ENCODE measurements around the gene TMEM200A. TPM values are rescaled to one million over a fixed set of nuclear protein-coding genes. Genes with fewer than 3 reads are reported as not detected.

TMEM200A gene
- total RNA-seq, 1 donor from 2014 or later: 0.15 TPM

DNA sequence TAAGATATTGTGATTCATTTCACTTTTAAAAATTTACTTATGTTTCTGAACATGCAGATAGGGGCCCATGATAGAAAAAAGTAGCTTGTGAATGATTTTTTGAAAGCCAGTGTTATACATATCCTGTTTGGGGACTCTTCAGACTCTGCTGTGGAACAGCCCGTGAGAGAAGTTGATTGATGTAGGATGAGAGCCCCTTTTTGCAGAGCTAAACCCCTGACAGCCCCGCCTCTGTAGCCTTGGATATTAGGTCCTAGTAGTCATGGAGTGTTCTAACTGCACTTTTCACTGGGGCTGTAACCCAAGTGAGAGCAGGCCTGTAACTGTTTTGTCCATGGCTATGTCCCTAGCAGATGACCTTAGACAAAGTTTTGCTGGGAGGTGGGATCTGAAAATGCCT, 8.2 kb downstream of the TMEM200A start:
- intact Hi-C loops (cut with micrococcal nuclease): no loop called here
- no peak for ATAC-seq
- DNase-seq: no peak

DNA sequence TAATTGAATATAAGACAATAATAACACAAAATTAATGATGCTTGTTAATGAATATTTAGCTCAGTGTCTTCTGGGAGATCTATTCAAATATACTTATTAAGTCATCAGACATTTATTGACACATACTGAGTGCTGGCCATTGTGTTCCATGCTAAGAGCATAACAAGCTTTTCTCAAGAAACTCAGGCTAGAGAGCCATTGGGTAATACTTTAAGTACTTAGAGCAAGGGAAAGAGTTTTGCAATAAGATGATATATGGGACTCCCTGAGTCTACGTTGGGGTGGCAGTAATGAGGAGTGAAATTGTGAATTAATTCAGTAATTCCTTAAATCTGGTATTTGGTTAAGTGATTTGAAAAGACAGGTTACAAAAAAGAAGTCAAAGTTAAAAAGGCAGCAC, 11.1 kb downstream of the TMEM200A start:
- DNase-seq (no peak), ATAC-seq (no peak)
- intact Hi-C loops (cut with micrococcal nuclease): no loop called here

DNA sequence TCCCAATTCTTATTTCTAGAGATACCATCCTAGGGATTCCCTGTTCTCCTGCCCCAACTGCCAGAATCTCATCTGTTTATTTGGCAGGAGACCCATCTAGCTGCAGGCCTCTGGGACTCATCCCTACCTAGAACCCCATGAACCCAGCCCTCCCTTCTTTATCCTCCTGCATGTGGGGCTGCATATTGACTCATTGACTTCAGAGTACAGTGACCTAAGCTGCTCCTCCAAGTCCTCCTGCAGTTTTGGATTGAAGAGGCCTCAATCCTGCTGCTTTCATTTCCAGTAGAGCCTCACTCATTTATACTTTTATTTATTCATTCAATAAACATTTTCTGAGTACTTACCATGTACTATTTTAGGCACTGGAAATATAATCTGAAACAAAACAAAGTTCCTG, 11.6 kb downstream of the TMEM200A start:
- ATAC-seq (no peak), DNase-seq (no peak)
- intact Hi-C loops (cut with micrococcal nuclease): no loop called here

DNA sequence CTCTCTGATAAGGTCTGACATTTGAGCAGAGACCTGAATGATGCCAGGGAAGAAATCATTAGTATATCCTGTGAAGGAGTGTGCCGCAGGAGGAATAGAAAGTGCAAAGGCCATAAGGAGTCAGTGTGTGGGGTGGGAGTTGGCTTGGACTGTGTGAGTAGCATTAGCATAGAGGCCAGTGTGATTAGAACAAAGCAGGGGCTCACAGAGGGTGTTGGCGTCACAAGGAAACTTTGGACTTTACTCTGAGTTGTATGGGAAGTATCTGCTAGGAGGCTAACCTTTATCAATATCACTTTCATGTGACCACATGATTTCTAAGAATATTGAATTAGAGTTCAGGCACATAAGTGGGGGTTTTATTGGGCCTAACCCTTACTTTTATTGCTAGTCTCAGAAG, 12.1 kb downstream of the TMEM200A start:
- intact Hi-C loops (cut with micrococcal nuclease): no loop called here
- DNase-seq: no peak
- no peak for ATAC-seq

DNA sequence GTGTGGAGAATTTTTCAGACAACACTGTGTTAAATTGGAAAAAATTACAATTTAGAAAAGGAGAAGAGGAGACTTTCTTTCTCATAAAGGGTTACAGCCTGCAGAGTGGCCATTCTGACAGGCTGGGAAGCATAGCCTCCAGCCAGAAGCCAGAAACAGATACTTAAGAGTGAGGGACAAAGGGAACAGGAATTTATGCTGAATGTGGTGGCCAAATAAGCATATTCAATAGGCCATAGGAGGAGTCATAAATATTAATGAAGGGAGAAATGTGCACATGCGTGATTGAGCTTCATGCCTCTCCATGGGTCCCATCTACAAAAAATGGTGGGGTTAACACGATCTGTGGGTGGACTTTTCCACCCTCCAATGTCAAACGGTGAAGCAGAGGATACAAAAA, 13.4 kb downstream of the TMEM200A start:
- intact Hi-C loops (cut with micrococcal nuclease): no loop called here
- ATAC-seq: no peak
- DNase-seq: no peak

DNA sequence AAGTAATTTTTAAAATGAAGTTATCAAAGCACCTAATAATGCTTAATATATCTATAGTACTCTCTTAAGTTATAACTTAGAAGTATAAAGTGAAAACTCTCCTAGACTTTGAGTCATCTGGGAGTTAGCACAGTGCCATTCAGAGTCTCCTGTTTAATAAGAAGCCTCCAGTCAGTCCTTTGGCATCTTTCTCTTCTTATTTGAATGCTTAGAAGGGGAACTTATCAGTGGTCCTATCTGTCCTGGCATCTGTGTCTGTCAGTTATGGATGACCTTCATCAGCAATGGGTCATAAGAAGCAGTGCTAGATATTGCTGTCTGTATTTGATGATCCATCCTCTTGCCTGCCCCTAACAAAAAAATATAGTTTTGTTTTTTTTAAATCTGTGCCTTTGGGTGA, 15.2 kb downstream of the TMEM200A start:
- DNase-seq (no peak), ATAC-seq (no peak)
- intact Hi-C loops (cut with micrococcal nuclease): no loop called here

DNA sequence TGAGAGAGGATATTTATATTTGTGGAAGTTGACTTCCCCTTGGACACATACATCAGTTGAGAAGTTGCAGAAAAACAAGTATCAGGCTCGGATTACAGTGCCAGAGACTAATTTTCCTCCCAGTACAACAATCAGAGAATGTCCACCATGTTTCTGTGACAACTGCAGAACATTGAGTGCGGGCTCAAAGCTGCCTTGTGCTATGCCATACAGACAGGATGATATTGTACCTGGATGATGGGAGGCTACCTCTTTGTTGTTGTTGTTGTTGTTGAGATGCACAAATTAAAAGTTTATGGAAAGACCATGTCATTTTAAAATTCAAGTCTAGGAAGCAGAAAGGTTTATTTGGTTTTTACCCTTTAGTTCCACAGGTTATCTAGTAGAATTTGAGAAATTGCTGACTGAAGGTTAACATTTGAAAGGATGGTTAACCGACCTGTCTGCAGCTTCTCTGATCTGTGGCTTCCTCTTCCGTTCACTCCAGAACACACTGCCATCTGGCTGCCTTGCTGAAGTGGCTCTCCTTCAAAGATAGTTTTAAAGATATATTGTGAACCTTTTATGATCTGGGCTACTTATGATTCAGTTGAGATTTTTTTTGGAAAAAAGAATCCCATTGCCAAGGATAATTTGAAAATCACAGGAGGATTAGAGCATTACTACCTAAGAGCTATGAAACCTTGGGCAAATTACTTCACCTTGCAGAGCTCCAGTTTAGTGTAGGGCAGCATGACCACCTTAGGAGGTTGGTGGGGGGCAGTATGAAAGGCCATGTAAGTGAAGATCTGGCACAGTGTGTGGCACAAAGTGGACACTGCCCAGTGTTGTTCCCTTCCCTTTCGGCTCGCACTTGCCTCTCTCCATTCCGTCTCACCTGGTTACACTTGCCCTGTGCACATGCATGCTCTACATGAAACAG, 15.9 kb downstream of the TMEM200A start:
- DNase-seq (no peak), ATAC-seq (no peak)
- intact Hi-C loops (cut with micrococcal nuclease): no loop called here

DNA sequence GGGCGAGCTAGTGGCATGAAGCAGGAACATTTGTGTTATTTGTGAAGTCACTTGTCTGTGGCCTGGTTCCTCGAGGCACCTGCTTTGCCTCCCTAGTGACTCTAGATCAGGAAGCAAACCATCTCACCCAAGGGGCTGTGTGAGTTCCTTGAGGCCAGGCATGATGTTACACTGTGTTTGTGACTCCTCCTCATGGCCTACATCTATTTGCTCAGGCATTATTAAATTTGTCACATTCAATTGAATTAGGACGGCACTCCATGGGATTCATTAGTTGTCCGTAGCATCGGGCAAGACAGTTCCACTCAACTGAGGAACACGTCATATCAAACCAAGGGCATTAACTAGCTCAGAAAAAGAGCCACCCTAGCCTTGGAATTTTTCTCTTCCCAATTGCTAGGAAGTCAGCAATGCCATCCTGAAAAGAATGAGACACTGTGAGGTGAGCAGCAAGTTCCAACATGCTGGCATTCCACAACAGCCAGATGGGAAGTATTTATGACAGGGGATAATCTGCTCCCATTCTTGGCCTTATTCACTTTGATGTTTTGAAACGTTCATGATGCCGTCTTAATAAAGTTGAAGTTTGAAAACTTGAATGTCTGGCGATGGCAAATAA, 17.2 kb downstream of the TMEM200A start:
- DNase-seq (no peak), ATAC-seq (no peak)
- intact Hi-C loops (cut with micrococcal nuclease): no loop called here

DNA sequence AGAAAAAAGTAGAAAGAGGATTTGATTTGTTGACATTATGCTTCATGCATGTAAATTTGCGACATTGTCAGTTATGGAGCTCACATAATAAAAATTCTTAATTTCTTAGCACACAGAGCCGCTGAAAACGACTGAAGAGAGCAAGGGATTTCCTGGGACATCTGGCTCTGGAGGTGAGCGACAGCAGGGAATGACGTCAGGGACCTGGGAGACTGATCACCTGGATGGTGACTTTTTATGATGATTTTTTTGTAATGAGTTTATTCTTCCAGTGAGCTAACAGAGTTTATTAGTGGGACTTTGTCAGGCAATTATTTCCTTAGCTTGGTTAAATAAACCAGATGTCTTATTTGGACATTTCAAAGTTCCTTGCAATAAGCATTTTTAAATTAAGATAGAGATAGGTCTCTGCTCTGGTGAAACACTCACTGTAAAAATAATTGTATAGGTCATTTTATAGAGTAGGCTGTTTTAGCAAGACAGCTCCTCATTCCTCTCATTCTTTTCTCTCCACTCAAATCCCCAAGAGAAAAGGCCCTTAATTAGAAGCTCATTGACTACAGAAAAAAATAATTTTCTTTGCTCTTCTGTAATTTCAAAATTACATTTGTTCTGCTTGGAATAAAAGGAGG, 19.4 kb downstream of the TMEM200A start:
- ATAC-seq: no peak
- DNase-seq: no peak
- intact Hi-C loops (cut with micrococcal nuclease): no loop called here

DNA sequence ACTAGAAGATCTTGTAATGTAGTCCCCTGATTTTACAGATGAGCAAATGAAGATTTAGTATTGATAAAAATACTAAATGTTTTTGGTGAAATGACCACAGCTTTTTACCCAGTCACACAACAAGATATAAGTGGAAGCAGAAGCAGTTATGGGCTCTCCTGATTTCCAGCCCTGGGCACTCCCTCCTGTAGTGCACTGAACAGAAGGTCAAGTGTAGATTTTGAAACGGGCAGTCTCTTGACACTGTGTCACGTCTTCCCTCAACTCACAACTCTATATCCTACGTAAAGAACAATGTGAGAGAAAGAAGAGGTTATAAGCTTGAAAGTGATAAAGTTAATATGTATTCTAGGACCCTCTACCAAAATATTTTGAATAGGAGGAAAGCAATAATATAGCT, 23.3 kb downstream of the TMEM200A start:
- intact Hi-C loops (cut with micrococcal nuclease): no loop called here
- ATAC-seq (no peak), DNase-seq (no peak)

DNA sequence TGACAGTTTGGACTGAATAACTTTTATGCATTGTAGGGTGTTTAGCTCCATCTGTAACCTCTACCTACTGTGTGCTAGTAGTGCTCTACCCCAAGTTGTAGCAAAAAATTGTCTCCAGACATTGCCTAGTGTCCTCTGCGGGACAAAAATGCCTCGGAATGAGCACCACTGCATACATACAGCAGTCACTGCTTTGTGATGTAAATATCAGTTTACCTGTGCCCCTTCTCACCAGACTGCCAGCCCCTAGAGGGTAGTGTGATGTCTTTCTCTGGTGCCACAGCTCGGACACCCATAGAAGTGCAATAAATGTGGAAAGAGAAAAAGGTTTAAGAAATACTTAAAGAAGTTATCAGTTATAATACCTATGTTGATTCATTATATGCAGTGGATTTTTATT, 25.1 kb downstream of the TMEM200A start:
- intact Hi-C loops (cut with micrococcal nuclease): no loop called here
- ATAC-seq (no peak), DNase-seq (no peak)

DNA sequence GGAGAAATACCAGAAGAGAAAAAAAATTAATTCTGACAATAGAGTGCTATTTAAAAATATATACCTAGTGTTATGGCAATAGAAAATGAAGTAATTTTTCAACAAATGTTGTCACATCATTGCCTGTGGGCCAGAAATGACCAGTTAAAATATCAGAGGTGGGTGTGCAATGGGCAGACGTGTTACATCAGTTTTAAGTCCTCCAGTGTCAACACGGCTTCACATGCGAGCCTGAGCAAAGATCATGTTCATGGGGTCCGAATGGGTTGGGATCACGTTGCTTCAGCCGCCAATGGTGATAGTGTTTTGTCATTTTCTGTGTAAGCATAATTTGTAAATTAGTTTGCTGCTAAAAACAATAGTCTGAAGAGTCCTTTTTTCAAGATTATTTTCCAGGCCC, 27.5 kb downstream of the TMEM200A start:
- intact Hi-C loops (cut with micrococcal nuclease): no loop called here
- ATAC-seq (no peak), DNase-seq (no peak)

DNA sequence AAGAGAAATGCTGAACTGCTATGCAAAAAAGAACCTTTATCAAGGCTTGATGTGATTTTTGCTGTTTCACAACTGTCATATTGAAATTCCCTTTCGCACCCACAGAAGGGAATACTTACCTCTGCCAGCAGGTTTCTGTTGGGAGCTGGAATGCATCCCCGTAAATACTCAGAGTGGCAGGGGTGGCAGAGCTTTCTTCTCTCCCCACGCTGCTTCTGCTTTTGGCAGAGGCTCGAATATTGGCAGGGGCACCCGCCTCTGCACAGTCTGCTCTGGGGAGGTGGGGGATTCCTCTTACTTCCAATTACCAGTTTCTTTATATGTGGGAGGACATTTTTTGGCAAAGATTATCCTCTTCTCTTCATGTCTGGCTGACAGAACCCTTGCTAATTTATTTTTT, 28.4 kb downstream of the TMEM200A start:
- ATAC-seq (no peak), DNase-seq (no peak)
- intact Hi-C loops (cut with micrococcal nuclease): no loop called here

DNA sequence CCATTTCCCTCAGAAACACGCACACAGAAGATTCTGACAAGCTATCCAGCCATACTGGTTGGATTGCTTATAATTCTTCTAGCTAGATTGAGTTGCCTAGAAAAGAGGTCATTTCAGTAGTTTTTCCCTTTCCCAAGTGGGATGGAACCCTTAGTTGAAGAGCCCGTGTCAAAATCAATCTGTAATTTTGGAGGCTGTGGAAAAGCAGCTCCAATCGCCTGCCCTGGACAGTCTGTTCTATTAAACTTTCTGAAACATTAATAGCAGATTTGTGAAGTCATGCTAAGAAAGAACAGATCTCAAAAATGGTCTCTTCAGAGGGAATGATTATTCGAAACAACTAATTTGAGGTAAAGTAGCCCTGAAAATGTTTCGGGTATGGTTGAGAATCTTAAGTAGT, 29.3 kb downstream of the TMEM200A start:
- intact Hi-C loops (cut with micrococcal nuclease): no loop called here

DNA sequence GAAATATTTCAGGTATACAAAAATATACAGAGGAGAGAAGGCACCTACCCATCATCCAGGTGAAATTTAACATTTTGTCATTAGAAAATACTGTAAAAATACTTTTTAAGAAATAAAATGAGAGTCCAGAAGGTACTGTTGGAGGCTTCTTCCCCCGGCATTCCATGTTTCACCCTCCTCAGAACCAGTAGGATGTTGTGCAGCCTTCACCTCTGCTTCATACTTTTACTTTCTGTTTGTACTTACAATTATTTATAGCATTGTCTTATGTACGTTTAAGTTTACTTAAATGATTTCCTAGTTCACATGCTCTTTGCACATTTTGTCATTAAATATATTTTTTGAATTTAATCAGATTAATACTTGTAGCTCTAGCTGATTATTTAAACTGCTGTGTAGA, 30.9 kb downstream of the TMEM200A start:
- no peak for ATAC-seq

More for the DNA sequence above, 29.3 kb downstream of the TMEM200A start:
- DNase-seq: no peak
- ATAC-seq: no peak

DNA sequence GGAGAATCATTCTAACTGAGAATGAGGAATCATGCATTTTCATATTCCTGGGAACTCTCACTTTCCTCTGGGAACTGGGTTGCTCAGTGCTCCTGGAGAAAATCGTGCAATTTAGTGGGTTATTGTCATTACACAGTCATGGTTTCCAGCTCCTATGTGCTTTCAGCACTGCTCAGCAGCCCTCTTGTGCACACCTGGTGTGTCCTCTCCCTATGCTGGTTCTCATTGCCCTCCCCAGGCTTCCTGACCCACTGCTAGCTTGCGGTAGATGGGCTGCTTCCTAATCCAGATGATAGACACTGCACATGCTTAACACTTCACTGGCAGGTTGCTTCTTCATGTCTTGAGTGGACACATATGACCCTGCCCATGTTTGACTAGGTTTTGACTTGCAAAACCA, 39.7 kb downstream of the TMEM200A start:
- ATAC-seq (no peak), DNase-seq (no peak)
- intact Hi-C loops (cut with micrococcal nuclease): no loop called here

More for the DNA sequence above, 30.9 kb downstream of the TMEM200A start:
- no peak for DNase-seq
- intact Hi-C loops (cut with micrococcal nuclease): no loop called here

DNA sequence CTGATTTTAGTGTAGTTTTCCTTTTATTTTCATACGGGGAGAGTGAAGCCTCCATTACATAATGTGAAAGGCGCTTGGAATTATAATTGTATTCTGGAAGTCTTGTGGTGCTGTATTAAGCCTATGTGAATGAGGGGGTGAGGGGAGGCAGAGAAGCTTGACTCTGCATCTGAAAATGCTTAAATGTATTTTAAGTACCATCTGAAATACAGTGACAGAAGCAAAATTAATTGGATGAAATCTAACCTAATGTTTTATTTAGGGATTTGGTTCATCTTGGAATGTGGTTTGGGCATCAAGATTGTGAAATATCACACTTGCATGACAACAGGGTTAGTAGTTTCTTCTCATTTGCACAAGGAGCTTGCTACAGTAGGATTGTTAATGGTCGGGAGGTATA, 41.2 kb downstream of the TMEM200A start:
- DNase-seq: no peak
- intact Hi-C loops (cut with micrococcal nuclease): no loop called here
- no peak for ATAC-seq

DNA sequence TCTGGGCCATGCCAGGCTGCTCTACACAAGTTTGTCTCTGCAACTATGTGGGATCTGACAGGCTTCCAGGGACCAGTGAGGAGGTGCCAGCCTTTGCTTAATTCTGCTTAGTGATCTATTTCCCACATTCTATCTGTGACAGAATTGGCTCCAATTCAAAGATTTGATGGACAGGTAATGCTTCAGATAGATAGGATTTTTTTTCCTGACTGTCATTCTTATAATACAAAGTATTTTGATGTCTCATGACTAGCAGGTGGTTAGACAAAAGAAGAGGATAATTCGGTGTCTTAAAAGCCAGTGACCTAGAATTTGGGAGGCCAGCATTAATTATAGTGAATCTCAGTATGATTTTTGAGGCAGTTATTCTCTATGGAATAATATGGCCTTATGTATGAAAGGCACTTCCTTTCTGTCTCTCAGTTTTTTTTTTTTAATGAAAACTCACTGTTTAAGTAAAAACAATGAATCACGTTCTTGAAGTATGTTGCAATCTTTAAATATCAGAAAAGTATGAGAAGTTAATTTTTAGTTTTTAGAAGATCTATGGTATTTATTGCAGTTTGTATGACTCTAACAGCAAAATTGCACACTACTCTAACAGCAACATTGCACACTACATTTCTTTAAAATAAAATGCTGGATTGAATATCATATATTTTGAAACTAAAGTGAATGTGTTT, 43.7 kb downstream of the TMEM200A start:
- no peak for ATAC-seq
- intact Hi-C loops (cut with micrococcal nuclease): no loop called here
- DNase-seq: no peak

DNA sequence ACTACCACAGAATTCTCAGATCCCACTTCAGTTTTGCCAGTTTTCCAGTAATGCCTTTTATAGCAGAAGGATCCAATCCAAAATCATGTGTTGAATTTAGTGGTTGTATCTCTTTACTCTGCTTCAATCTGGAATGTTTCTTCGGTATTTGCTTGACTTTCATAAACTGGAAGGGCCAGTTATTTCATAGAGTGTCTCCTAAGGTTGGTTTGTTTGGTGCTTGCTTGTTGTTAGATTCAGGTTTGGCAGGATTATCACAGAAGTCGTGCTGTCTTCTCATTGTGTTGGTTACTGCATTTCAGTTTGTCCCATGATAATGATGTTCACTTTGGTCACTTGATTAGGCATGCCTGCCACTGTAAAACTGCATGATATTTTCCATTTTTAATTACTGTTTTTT, 45.7 kb downstream of the TMEM200A start:
- no peak for DNase-seq
- intact Hi-C loops (cut with micrococcal nuclease): no loop called here
- no peak for ATAC-seq
